SU-DHL-6 (cell line): Measurements from ENCODE around the gene AKTIP.

Experiments used
- CTCF ChIP-seq: fragments of 200-600 bp; sonication (generic); IDR thresholded peaks from one replicate; pipeline ENCODE4 v1.5.1; 2017; ENCODE audit warnings: antibody characterized with exemption, mild to moderate bottlenecking, low read length, moderate library complexity; ENCODE audit not compliant: insufficient read depth, poor library complexity, severe bottlenecking
- EZH2phosphoT487 ChIP-seq: fragments of 200-600 bp; sonication (generic), shearing (Covaris generic); conservative IDR thresholded peaks from 2 replicates; pipeline ENCODE4 v1.6.1; 2018; ENCODE audit warnings: mild to moderate bottlenecking, antibody characterized with exemption, low read length, moderate library complexity, mixed read lengths

GRCh38 chr16:53456625-53457024 is 46.4 kb downstream of the AKTIP start:
- no peak for TF ChIP-seq CTCF
- TF ChIP-seq EZH2phosphoT487: no peak
